ENCODE data around the gene CFAP58.

The CFAP58 gene

DNA sequence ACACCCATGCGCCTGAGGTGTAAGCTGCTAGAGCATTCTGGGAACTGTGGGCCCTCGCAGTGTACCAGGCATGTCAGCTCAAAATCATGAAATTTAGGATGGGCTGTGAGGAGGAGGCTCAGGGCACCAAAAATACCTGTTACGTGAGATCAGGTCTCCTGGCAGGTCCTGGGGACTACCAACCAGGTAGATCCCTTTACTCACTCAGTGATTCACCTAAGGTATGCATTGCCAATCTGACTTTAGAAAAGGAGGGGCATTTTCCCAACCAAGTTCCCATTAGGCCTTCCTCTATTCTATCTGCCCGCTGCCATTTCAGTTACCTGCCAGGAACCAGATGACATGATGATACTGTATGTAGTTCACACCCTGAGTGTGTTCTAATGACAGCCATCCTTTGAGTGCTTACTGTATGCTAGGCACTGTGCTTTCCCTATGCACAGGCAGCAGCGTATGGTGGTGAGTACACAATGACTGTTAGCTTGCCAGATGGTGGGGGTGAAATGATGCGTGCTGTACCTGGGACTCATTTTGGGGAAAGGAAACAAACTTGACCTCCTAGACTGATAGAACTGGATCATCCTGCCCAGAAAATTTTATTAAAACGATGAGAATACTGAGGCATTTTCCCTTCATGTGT lies 62.0 kb downstream of the CFAP58 start:
- TF ChIP-seq, protein P1, sequence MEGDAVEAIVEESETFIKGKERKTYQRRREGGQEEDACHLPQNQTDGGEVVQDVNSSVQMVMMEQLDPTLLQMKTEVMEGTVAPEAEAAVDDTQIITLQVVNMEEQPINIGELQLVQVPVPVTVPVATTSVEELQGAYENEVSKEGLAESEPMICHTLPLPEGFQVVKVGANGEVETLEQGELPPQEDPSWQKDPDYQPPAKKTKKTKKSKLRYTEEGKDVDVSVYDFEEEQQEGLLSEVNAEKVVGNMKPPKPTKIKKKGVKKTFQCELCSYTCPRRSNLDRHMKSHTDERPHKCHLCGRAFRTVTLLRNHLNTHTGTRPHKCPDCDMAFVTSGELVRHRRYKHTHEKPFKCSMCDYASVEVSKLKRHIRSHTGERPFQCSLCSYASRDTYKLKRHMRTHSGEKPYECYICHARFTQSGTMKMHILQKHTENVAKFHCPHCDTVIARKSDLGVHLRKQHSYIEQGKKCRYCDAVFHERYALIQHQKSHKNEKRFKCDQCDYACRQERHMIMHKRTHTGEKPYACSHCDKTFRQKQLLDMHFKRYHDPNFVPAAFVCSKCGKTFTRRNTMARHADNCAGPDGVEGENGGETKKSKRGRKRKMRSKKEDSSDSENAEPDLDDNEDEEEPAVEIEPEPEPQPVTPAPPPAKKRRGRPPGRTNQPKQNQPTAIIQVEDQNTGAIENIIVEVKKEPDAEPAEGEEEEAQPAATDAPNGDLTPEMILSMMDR (IDR thresholded peaks at IDR 0.05; ENCODE audit: control extremely low read depth, extremely low read depth, low read depth, missing control alignments): no peak
- POLR2A ChIA-PET: no interaction called here
- CTCF ChIA-PET: no interaction called here
- DNase-seq (ENCODE audit: extremely low spot score): no peak

DNA sequence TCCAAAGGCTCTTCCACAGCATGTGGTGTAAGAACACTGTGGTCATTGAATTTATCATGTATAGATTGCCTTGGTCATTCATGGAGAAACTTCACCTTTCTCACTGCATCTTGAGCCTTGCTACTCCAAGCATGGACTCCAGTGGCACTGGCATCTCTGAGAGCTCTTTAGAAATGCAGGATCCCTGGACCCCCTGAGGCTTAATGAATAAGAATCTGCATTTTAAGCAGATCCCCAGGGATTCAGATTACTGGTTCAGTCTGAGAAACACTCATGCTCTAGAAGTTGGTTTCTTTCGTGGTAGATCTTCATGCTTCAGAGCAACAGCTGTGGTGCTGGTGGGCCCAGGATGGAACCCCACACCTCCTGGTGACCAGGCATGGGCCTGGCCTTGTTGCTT lies 63.2 kb downstream of the CFAP58 start:
- DNase-seq (ENCODE audit: extremely low spot score): no peak
- POLR2A ChIA-PET: no interaction called here
- TF ChIP-seq, protein P1 (IDR thresholded peaks at IDR 0.05; ENCODE audit: control extremely low read depth, extremely low read depth, low read depth, missing control alignments): no peak
- CTCF ChIA-PET: interaction anchor here (0.8 to 1.2 kb wide), 2 partner anchors 15 to 111 kb away, joined by 3 read pairs; no protein-coding TSS in a partner anchor

GRCh38 chr10:104417637-104418292 lies 64.1 kb downstream of the CFAP58 start:
- ChIA-PET POLR2A (no interaction called here), CTCF (interaction anchor here (0.9 to 1.2 kb wide), 2 partner anchors 16 to 112 kb away, joined by 3 read pairs; no protein-coding TSS in a partner anchor)
- DNase-seq (ENCODE audit: extremely low spot score): no peak
- TF ChIP-seq, protein P1 (IDR thresholded peaks at IDR 0.05; ENCODE audit: control extremely low read depth, extremely low read depth, low read depth, missing control alignments): no peak

- POLR2A ChIA-PET: no interaction called here
- CTCF ChIA-PET: interaction anchor here (1.4 kb wide), 1 partner anchor 18 kb away, joined by 3 read pairs; no protein-coding TSS in a partner anchor
- TF ChIP-seq, protein P1 (IDR thresholded peaks at IDR 0.05; ENCODE audit: control extremely low read depth, extremely low read depth, low read depth, missing control alignments): no peak
- peak; percentile 11 for DNase-seq (ENCODE audit: extremely low spot score)
Measured at GRCh38 chr10:104424719-104425118, 71.1 kb downstream of the CFAP58 start.

GRCh38 chr10:104427989-104428388 lies 74.4 kb downstream of the CFAP58 start:
- ChIA-PET CTCF (no interaction called here), POLR2A (no interaction called here)
- TF ChIP-seq, protein P1 (IDR thresholded peaks at IDR 0.05; ENCODE audit: control extremely low read depth, extremely low read depth, low read depth, missing control alignments): no peak
- no peak for DNase-seq (ENCODE audit: extremely low spot score)

GRCh38 chr10:104429846-104430245 lies 76.2 kb downstream of the CFAP58 start:
- CTCF ChIA-PET: interaction anchor here (1.0 to 1.3 kb wide), 2 partner anchors 22 to 23 kb away, joined by 3 read pairs; no protein-coding TSS in a partner anchor
- POLR2A ChIA-PET: no interaction called here
- TF ChIP-seq, protein P1 (IDR thresholded peaks at IDR 0.05; ENCODE audit: control extremely low read depth, extremely low read depth, low read depth, missing control alignments): no peak
- no peak for DNase-seq (ENCODE audit: extremely low spot score)

All from GM10248 (cell line).